GM19035 (cell line): ENCODE data around the gene SSNA1.

ENCODE experiments used
- ATAC-seq: cut with Tn5 transposase; IDR thresholded peaks from one replicate; pipeline ENCODE4 v1.9.1; 2021; ENCODE audit not compliant: unreplicated experiment

SSNA1 gene

DNA sequence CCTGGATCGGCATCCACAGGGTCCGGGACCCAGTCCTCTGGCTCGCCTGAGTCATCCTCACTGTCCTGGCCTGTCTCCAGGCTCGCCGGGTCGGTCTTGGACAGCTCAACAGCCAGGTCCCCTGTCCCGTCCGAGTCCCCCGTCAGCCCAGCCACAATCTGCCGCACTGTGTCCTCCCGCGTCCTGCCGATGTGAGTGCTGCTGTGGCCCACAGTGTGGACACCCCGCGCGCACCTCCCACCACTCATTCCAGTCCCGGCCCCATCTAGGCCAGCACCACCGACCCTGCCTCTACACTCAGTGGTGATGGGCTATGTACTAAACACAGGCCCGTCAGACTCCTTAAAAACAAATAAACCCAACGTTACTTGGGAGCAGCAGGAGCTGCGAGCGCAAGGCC lies 6.8 kb upstream of the SSNA1 start:
- ATAC-seq, result no peak

DNA sequence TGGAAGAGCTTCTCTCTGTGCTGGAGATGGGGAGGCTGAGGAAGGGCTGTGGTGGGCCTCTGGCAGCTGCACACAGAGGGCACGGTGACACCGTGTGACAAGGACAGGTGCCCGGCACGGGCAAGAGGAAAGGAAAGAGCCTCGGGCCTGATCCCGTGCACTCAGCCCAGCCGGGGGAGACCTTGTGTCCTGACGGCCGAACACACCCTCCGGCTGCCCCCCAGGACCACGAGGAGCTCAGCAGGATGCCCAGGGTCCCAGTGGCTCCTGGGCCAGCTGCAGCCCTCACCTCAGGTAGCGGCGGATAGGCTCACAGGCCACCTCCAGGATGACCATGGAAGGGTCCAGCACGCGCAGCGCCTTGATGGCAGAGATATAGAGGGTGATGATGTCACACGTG lies 5.6 kb upstream of the SSNA1 start:
- no peak for ATAC-seq

DNA sequence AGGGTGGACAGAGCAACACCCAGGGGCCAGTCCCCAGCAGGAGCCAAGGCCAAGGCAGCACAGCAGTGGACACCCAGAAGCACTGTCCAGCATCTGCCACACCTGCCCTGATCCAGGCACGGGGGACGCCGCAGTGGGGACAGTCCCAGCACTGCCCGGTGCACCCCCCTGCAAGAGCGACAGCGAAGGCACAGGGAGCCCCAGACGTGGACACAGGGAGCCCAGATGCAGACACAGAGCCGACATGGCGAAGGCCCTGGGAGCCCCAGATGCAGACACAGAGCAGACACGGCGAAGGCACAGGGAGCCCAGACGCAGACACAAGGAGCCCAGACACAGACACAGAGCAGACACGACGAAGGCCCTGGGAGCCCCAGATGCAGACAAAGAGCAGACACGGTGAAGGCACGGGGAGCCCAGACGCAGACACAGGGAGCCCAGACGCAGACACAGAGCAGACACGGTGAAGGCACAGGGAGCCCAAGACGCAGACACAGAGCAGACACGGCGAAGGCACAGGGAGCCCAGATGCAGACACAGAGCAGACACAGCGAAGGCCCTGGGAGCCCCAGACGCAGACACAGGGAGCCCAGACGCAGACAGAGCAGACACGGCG lies 4.4 kb upstream of the SSNA1 start:
- no peak for ATAC-seq

DNA sequence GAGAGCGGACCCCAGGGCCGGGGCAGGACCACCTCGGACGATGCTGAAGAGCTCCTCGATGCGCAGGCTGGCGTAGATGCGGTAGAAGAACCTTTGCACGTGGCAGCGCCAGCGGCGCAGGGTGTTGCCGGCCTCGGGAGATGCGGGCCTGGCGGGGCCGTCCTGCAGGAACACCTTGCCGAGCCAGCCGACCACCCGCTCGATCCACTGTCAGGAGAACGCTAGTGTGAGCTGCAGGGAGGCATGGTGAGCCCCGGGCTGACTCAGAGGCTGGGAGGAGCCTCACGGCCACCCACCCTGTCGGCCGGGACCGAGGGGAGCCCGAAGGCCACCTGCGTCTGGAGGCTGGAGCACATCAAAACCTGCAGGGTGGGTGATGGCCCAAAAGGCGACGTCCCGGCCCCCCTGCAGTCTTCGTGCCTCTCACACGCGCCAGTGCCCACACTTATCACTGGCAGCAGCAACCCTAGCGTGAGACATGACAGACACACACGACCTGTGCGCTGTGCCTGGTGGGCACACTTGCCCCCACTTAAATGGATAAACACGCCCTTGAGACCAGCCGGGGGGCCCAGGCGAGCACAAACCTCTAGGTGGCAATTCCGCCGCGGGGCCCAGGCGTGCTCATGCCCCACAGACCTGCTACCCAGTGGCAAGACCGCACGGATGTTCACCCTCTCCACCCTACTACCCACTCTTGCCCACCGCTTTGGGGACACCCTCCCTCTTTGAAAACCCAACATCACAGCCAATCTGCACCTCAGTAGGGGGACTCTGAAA lies 3.4 kb upstream of the SSNA1 start:
- ATAC-seq, result no peak

DNA sequence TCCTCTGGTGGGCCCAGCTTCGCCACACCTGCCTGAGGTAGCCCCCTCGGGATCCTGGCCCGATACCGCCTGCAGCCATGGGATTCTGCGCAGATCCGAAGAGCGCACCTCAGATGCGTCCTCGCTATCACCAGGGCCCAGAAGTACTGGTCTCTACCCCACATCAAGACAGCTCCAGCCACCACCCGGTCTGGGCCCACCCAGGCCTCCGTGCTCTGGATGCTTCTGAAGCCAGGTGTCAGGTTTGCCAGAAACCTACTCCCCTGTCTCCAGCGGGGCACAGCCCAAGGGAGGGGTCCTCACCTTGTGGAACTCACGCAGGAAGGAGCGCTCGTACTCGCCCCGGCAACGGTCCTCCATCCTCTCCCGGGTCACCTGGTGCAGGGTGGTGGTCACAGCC lies 2.6 kb upstream of the SSNA1 start:
- no peak for ATAC-seq

- ATAC-seq, result no peak
Observed at GRCh38 chr9:137186385-137186784, 2.1 kb upstream of the SSNA1 start.

- ATAC-seq, result no peak
Observed at GRCh38 chr9:137187386-137187785, 1.1 kb upstream of the SSNA1 start.

- ATAC-seq, result peak; percentile 5
Observed at GRCh38 chr9:137188086-137188489, 388 bp upstream of the SSNA1 start.

GRCh38 chr9:137189297-137190295 lies 1.1 kb downstream of the SSNA1 start:
- no peak for ATAC-seq

DNA sequence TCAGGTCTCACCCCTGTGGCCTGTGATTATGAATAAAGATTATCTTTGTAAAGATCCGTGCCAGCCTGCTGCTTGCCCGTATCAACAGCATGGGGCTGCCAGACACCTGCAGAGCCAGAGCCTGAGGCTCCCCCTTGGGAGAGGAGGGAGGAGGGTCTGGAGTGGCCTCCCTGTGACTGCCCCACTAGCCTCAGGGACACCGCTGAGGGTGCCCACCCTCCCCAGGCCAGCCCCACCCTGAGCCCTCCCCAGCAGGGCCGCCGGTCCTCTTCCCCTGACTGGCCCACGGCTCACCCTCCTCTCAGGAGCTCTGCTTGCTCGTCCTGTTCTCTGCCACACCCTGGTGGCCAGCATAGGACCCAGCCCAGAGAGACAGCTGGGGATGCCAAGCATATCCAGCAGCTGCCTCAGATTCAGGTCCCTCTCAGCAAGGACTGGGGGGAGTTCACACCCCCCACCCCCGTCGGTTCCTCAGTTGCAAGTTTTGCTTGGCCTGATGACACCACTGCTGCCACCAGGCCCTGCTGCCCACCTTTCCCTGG lies 1.9 kb downstream of the SSNA1 start:
- no peak for ATAC-seq

DNA sequence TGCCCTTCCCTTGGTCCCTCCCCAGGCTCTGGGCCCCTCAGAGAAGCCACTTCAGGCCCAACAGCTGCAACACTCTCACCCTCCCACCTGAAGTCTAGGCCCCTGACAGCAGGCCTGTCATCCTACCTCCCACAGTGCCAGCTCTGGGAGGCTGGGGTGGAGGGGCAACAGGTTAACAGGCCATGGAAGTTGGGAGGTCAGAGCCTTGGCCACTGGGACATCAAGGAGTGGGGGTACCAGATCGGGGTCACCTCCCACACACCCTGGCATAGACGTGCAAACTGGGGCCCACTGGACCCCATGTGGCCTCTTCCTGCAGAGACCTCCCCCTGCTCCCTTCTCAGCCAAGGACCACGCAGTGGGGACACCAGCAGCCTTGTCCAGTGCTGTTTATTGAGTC lies 2.8 kb downstream of the SSNA1 start:
- no peak for ATAC-seq

DNA sequence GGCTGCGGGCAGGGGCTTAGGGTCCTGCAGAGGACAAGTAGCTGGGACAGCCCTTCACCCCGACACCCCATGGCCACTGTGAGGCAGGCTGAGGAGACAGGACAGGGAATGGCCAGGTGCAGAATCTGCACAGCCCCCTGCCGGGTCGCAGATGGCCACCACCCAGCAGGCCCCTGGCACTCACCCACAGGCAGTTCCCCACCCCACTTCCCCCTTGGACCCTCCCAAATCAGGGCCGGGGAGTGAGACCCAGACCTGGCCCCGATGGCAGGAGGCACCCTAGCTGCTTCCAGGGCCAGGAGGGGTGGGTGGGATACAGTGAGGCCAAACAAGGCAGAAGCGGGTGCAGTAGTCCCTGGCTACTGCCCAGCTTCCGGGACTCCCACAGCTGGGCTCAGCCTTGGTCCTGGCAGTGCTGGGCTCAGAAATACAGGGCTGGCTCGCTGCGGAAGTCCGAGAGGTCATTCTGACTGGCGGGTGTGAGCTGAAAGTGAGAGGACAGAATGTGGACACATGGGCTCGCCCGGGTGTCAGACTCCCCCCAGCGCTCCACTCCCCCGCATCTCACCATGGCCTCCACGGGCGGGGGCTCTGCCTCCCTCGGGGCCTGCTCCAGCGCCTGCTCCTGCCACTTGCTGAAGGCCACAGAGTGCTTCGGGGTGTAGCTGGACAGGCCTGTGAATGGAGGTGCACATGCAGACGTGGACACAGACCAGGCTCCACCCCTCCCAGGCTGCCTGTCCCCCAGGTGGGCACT lies 3.4 kb downstream of the SSNA1 start:
- no peak for ATAC-seq

DNA sequence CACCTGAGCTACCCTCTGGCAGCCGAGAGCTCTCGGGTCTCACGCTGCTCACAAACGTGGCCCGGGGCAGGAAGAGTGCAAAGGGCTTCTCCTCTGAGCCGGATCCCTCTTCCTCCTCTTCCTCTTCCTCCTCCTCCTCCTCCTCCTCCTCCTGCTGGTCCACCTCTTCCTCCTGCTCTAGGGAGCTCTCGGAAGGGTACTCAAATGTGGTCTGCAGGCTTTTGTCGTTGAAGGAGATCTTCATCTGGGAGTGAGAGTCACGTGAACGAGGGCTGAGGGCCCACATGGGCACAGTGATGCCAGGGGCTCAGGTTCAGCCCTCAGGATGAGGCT lies 3.9 kb downstream of the SSNA1 start:
- ATAC-seq, result no peak

GRCh38 chr9:137192859-137193258 lies 4.4 kb downstream of the SSNA1 start:
- ATAC-seq, result no peak

DNA sequence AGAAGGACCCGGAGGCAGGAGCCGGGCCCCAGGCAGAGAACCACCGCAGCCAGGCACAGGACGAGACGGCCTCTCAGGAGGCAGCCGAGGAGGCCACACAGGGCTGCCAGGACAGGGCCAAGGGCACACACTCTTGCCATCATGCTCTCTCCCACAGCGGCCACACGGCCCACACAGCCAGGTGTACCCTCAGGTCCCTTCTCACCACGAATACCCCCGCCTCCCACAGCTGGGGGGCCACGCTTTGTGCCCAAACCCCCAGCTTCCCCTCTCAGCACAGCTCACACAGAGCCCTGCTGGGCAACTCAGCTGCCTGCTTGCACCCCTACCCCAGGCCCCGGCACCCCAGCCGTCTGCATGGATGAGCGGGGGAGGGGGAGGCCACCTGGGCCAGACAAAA lies 5.3 kb downstream of the SSNA1 start:
- ATAC-seq, result no peak

- no peak for ATAC-seq
Observed at GRCh38 chr9:137194388-137194787, 5.9 kb downstream of the SSNA1 start.

DNA sequence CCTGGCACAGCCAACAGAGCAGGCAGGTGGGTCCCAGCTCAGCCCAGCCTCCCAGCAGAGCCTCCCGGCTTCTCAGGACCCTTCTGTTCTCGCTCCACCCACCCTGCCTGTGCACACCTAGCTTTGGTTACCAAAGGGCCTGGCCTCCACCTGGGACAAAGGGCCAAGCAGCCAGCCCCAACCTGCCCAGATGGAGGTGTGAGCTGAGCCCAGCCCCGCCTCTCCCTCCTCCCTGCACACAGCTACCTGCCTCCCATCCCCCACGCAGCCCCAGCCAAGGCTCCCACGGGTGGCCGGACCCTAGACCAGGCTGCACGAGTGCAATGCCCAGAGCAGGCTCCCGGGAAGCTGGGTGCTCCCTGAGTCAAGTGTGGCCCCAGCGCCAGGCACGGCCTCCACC lies 6.4 kb downstream of the SSNA1 start:
- ATAC-seq, result no peak

- no peak for ATAC-seq
Observed at GRCh38 chr9:137195525-137196220, 7.2 kb downstream of the SSNA1 start.

GRCh38 chr9:137198051-137198901 lies 9.8 kb downstream of the SSNA1 start:
- ATAC-seq, result no peak
